LNCaP clone FGC (cell line): ENCODE results near the gene FBXL12.

Source experiments
- DNase-seq: peaks from one replicate; pipeline ENCODE4 v3.0.0-alpha.2; 2011; ENCODE audit warnings: low read depth
- H3K4me3 ChIP-seq: 2 replicates; pipeline ENCODE4 v1.5.1; 2011; ENCODE audit warnings: mild to moderate bottlenecking, low read depth, low read length, control low read depth
- TF ChIP-seq, protein P1 (sequence below): IDR thresholded peaks from 2 replicates; pipeline ENCODE4 v1.5.1; 2012; ENCODE audit warnings: mild to moderate bottlenecking; ENCODE audit not compliant: control insufficient read depth, insufficient read depth; ENCODE audit errors: extremely low read depth

The FBXL12 gene

DNA sequence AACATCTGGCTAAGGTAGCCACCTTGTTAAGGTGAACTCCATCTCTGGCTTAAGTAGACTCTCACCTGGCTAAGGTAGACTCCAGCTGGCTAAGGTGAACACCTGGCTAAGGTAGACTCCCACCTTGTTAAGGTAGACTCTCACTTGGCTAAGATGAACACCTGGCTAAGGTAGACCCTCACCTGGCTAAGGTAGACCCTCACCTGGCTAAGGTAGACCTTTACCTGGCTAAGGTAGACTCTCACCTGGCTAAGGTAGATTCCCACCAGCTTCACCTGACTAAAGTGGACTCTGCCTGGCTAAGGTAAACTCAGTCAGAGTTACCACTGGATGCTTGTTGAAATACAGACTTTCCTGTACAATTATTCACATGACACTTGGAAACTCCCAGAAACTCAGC lies 39.9 kb upstream of the FBXL12 start:
- no peak for DNase-seq
- TF ChIP-seq, protein P1, sequence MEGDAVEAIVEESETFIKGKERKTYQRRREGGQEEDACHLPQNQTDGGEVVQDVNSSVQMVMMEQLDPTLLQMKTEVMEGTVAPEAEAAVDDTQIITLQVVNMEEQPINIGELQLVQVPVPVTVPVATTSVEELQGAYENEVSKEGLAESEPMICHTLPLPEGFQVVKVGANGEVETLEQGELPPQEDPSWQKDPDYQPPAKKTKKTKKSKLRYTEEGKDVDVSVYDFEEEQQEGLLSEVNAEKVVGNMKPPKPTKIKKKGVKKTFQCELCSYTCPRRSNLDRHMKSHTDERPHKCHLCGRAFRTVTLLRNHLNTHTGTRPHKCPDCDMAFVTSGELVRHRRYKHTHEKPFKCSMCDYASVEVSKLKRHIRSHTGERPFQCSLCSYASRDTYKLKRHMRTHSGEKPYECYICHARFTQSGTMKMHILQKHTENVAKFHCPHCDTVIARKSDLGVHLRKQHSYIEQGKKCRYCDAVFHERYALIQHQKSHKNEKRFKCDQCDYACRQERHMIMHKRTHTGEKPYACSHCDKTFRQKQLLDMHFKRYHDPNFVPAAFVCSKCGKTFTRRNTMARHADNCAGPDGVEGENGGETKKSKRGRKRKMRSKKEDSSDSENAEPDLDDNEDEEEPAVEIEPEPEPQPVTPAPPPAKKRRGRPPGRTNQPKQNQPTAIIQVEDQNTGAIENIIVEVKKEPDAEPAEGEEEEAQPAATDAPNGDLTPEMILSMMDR = no peak
- no peak overlapping the region for H3K4me3 ChIP-seq

DNA sequence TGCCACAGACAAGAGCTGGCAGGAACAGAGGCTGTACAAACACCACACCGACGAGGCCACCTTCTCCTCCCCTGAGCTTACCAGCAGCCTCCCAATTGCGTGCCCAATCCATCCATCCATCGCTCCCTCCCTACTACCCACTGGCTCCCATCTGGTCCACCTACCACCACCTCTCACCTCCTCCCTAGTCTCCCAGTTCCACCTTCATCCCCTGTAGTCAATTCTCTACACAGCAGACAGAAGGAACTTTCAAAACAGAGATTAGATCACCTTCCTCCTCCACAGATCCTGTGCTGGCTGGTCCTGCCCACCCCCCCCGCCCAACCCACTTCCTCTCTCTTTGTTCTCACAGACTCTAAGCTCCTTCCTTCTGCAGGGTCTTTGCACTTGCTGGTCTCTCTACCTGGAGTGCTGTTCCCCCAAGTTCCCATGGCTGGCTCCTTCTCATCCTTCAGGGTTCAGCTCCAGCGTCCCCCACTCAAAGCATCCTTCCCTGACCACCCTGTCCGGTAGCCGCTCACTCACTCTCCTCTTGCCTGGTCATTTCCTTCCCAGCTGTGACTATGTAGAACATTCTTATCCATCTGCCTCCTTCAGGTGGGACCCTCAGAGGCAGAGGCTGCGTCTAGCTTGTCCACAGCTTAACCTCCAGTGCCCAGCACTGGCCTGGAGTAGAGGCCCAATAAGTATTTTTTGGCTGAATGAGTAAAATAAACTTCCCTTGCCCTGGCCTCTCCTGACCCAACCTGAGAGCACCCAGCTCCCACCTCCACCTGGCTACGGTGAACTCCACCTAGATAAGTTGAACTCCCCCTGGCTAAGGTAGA lies 39.3 kb upstream of the FBXL12 start:
- H3K4me3 ChIP-seq = no peak overlapping the region
- no peak for DNase-seq
- TF ChIP-seq, protein P1 = no peak

DNA sequence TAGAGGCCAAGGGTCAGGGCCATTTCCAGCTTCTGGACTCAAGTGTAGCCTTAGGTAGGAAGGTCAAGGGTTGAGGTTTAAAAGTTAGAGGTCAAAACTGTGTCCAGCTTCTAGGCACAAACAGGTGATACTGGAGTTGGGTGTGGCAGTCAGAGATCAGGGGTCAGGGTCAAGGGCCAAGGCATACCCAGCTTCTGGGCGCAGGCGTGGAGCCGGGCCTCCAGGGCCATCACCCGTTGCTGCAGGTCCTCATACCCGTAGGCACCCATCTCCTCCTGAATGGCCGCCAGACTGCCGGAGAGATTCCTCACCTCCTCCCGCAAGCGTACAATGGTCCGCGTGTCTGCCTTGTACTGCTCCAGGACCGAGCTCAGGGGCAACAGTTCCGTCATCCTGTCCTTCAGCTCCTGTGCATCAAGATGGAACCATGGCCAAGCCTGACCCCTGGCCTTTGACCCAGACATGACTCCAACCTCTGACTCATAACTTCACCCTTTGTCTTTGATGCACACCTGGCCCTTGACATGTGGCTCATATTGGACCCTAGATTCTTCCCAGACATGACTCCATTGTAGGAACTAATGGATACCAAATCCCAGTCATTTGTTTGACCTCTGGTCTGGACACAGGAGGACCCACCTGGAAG lies 38.3 kb upstream of the FBXL12 start:
- TF ChIP-seq, protein P1 = no peak
- H3K4me3 ChIP-seq = no peak overlapping the region
- no peak for DNase-seq

DNA sequence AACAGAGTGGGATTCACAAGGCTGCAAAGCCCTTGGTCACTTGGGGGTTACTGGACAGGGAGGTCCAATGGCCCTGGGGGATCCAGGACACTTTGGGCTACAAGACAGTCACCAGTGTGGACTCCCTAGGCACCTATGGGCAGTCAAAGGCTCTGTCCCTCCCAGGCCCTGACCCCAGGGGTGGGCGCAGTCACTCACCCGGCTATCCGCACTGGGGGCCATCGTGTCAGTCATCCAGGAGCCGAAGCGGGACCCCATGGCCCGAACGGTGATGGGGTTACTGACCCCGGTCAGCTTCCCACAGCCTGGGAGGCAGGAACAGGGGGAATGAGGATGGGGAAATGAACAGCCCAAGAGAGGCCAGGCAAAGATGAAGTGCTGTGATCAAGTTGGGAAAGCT lies 37.7 kb upstream of the FBXL12 start:
- no peak overlapping the region for H3K4me3 ChIP-seq
- no peak for DNase-seq
- TF ChIP-seq, protein P1 = no peak

DNA sequence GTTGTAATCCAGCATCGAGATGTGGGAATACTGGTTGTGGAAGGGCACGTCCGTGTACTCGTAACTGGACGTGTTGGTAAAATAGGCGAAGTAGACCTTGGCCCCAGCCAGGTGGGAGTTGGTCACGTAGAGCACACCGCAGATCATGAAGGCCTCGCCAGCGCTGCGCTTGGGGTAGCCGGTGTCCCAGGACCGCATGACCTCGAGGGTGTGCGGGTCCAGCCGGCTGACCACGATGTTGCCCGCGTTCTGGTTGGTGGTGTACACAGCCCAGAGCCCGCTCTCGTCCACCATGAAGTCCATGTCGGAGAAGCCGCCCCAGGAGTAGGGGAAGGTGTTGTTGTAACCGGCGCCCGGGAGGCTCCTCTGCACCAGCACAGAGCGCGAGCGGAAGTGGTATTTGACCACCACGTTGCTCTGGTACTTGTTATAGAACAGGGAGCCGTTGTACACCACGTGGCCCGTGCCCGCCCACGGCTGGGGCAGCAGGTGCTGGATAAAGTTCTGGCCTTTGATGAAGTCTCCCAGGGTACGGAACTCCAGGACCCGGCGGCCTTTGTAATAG lies 35.5 kb upstream of the FBXL12 start:
- TF ChIP-seq, protein P1 = no peak
- no peak for DNase-seq
- H3K4me3 ChIP-seq = no peak overlapping the region

DNA sequence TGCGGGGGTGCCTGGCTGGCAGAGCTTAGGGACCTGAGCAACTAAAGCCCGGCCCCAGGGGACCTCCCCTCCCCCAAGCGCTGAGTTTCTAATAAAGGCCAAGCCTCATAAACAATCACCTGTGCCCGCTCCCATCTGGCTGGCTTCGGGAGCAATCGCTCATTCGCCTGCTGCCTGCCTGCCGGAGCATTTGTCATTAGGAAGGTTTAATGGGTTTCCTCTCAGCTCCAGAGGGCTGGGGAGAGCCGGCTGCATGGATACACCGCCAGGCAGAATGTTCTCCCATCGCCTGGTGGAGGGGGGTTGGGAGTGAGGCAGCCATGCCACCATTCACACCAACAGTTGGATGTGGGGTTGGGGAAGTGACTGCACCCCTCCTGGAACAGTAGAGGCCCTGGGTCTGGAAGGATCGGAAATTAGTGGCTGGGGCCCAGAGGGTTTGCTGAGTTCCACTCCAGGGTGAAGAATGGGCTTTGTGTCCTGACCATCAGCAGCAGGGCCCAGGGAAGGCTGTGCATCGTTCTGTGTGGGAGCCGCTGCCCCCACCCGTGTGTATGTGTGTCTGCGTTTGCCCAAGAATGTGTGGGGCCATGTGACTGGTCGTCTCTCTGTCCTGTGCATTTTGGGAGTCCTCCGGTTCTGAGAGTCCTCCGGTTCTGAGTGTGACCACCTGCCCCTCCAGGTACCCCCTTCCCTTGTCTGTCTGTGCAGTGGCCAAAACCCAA lies 31.5 kb upstream of the FBXL12 start:
- TF ChIP-seq, protein P1 = no peak
- no peak for DNase-seq

More for the DNA sequence above, 31.5 kb upstream of the FBXL12 start:
- no peak overlapping the region for H3K4me3 ChIP-seq
